Measurements from ENCODE around the gene GRK5. TPM values are rescaled to one million over a fixed set of nuclear protein-coding genes. Genes with fewer than 3 reads are reported as not detected.

The GRK5 gene
- total RNA-seq, 1 experiment from 2014 or later: 1.2 TPM

GRCh38 chr10:119209035-119209735 lies 1.8 kb downstream of the GRK5 start:
- no peak overlapping the region for H2BK120ac ChIP-seq (ENCODE audit: low read depth, low read length, poor library complexity, severe bottlenecking)
- H3K27me3 Mint-ChIP-seq (ENCODE audit: low read depth): peaks cover 24% of the 10 kb centered on the region
- no CpG with 5 or more reads among the region's 15 CpGs for WGBS (ENCODE audit: extremely low coverage, insufficient read length, low lambda C conversion rate)
- H3K4me3 Mint-ChIP-seq: peak overlapping the region in 1 of 2 experiments; percentile 87; a peak in 3 of 5 replicates
- no peak overlapping the region for H2BK15ac ChIP-seq (ENCODE audit: low read depth, low read length)
- no peak overlapping the region for H3K18ac ChIP-seq (ENCODE audit: insufficient read length, low read depth, low read length)
- H3K36me3 Mint-ChIP-seq (ENCODE audit: insufficient read depth in 1 of 3, low read depth in 3 of 3): no peaks in the 10 kb centered on the region; a peak in 1 of 7 replicates
- no peaks in the 10 kb centered on the region for H3K79me1 ChIP-seq (ENCODE audit: insufficient read depth, low read depth, low read length, poor library complexity, severe bottlenecking)
- no peak overlapping the region; the same call in 1 of the 2 replicates for H3K14ac ChIP-seq (ENCODE audit: insufficient read depth, low read length)
- H3K9me3 Mint-ChIP-seq: no peaks in the 10 kb centered on the region; a peak in 2 of 5 replicates
- no peak overlapping the region for H3K23ac ChIP-seq (ENCODE audit: insufficient read length, low read depth, low read length)
- H4K91ac ChIP-seq (ENCODE audit: insufficient read length, low read depth, low read length): no peak overlapping the region
- no peak overlapping the region for H2AFZ ChIP-seq (ENCODE audit: low read length)
- H3K4me1 Mint-ChIP-seq: peaks cover 38 to 41% of the 10 kb centered on the region in 2 experiments
- no peak overlapping the region for H2BK5ac ChIP-seq (ENCODE audit: insufficient read length, low read length)
- peaks cover 6% of the 10 kb centered on the region for H3K23me2 ChIP-seq (ENCODE audit: insufficient read length, low read depth, low read length, poor library complexity, severe bottlenecking)
- peak; percentile 82 for TF ChIP-seq CTCF (conservative IDR thresholded peaks at IDR 0.05)
- no peak overlapping the region for H3K4ac ChIP-seq (ENCODE audit: low read depth, low read length)
- H2AK5ac ChIP-seq (ENCODE audit: insufficient read length, low read length): no peak overlapping the region
- no peak overlapping the region for H3K9ac ChIP-seq (ENCODE audit: extremely low read depth, insufficient read length, low read length)
- H3K9me3 ChIP-seq (ENCODE audit: control insufficient read depth, low read depth, low read length): no peaks in the 10 kb centered on the region
- H3T11ph ChIP-seq (ENCODE audit: low read length): no peak overlapping the region
- H4K20me1 ChIP-seq (ENCODE audit: control insufficient read depth, insufficient read depth, insufficient read length): no peaks in the 10 kb centered on the region
- H4K5ac ChIP-seq (ENCODE audit: insufficient read length, low read depth, low read length): no peak overlapping the region
- no peak overlapping the region for H3K56ac ChIP-seq (ENCODE audit: insufficient read length, low read depth, low read length)
- H3K4me1 ChIP-seq (ENCODE audit: insufficient read depth, low read length): no peaks in the 10 kb centered on the region
- no peak overlapping the region for H3K27ac Mint-ChIP-seq
- H3K27me3 ChIP-seq (ENCODE audit: insufficient read depth, low read length): peaks cover 12% of the 10 kb centered on the region; the same call in 1 of the 2 replicates
- H4K8ac ChIP-seq (replicated peaks; ENCODE audit: insufficient read length, low read depth, low read length): no peak overlapping the region
- H3K4me2 ChIP-seq (ENCODE audit: insufficient read depth, insufficient read length, low read length): peak overlapping the region; percentile 30
- H3K79me2 ChIP-seq (ENCODE audit: insufficient read depth, low read length): no peaks in the 10 kb centered on the region
- H3K27ac ChIP-seq (ENCODE audit: insufficient read length, low read depth, low read length): no peak overlapping the region
- DNase-seq: peak; percentile 73
- no peak overlapping the region for H2BK20ac ChIP-seq (ENCODE audit: low read depth, low read length, poor library complexity, severe bottlenecking)
- no peak overlapping the region for H2BK12ac ChIP-seq (ENCODE audit: insufficient read length, low read depth, low read length)

All from H9 (cell line).